Stimulated activated CD4-positive, alpha-beta T cell treated with anti-CD3 and anti-CD28 coated beads, Interleukin-12 subunit alpha, Interleukin-12 subunit beta, amount 100 ng/mL, for 24 hours (primary cell): Measurements from ENCODE around the gene RBBP4.
"Not testable (repeated sequence)": the region's sequence is repeated elsewhere in the genome, so short reads cannot be mapped to it uniquely, and the experiment has no call there.

Experiments used
- DNase-seq, 2 experiments: peaks; one replicate each; pipeline ENCODE4 v3.0.0-alpha.2; 2020; ENCODE audit warnings: low read depth in 2 of 2

RBBP4 gene

DNA sequence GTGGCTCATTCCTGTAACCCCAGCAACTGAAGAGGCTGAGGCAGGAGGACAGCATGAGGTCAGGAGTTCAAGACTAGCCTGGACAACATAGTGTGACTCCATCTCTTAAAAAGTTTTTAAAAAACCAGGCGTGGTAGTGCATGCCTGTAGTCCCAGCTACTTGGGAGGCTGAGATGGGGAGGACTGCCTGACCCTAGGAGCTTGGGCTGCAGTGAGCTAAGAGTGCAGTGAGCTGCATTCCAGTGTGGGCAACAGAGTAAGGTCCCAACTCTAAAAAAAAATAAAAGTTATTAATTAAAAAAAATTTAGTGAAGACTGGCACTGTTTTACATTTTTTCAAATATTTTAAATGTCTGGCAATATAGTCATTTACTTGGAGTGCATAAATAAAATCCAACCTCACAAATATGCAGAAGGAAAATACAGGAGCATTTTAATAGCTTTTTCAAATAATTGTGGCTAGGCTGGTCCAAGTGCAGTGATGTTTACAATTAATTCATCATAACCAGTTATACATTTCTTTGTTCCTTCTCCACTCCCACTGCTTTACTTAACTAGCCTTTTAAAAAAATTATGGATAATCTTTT lies 11.4 kb upstream of the RBBP4 start:
- DNase-seq: no peak

DNA sequence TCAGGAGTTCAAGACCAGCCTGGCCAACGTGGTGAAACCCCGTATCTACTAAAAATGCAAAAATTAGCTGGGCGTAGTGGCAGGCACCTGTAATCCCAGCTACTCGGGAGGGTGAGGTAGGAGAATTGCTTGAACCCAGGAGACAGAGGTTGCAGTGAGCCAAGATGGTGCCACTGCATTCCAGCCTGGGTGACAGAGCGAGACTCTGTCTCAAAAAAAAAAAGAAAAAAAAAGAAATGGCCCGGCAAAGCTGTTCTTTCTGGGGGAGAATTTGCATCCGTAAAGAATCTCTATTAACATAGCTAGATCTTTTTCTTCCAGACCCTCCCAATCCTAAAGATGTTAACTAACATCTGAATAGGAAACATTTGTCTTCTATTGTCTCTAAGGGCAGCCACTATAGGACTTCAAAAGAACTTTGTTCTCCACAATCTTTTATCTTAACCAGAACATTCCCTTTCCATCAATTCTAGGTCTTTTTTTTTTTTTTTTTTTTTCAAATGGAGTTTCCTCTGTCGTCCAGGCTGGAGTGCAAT lies 8.6 kb upstream of the RBBP4 start:
- not testable (repeated sequence) for DNase-seq

DNA sequence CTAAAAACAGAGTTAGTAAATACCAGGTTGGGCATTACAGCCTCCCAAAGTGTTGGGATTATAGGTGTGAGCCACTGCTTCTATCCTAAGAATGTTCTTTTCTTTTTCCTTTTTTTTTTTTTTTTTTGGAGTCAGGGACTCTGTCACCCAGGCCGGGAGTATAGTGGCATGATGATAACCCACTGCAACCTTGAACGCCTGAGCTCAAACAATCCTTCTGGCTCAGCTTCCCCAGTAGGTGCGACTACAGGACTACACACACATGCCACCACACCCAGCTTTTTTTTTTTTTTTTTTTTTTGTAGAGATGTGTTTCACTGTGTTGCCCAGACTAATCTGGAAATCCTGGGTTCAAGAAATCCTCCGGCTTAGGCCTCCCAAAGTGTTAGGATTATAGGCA lies 6.6 kb upstream of the RBBP4 start:
- DNase-seq: no peak

DNA sequence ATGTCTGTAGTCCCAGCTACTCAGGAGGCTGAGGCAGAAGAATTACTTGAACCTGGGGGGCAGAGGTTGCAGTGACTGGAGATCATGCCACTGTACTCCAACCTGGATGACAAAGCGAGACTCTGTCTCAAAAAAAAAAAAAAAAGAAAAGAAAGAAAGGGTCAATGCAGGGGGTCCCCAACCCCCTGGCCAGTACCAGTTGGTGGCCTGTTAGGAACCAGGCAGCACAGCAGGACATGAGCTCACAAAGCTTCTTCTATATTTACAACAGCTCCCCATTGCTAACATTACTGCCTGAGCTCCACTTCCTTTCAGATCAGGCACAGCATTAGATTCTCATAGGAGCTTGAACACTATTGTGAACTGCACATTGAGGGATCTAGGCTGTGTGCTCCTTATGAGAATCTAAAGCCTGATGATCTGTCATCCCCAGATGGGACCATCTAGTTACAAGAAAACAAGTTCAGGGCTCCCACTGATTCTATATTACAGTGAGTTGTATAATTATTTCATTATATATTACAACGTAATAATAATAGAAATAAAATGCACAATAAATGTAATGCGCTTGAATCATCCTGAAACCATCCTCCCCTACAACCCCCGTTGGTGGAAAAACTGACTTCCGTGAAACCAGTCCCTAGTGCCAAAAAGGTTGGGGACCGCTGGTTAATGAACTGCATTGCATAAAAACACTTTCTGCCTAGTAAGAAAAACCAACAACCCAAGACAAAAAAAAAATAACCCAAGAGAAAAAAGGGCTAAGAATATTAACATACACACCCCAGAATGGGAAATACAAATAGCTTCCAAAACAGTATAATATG lies 3.5 kb upstream of the RBBP4 start:
- no peak for DNase-seq

DNA sequence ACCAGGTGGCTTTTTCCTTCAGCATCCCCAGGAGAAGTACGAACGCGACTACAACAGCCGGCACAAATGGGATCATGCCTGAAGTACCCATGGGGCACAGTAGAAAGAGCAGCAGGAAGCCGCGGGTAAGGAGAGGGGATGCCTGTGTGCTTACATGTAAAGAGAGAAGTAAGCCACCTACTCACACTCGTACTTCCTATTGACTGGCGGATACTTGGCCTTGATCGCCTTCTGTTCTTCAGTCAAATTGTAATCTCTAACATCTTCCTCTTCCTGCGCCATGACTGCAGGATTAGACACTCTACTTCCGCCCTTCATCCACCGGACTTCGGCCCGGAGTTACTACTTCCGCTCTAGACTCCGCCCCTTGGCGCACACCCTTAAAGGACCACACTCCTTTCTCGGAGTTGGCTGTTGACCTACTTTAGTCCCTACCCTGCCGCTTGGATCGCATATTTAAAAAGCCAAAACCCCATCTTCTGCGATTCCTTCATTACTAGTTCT lies 708 bp upstream of the RBBP4 start, which contains the start of gene ZBTB8OS:
ZBTB8OS (minus strand) TSS at position 303 of the 504 bp plus-strand sequence; CDS start at position 282, 21 bp downstream.
- peak; percentile 66 to 81 for DNase-seq

DNA sequence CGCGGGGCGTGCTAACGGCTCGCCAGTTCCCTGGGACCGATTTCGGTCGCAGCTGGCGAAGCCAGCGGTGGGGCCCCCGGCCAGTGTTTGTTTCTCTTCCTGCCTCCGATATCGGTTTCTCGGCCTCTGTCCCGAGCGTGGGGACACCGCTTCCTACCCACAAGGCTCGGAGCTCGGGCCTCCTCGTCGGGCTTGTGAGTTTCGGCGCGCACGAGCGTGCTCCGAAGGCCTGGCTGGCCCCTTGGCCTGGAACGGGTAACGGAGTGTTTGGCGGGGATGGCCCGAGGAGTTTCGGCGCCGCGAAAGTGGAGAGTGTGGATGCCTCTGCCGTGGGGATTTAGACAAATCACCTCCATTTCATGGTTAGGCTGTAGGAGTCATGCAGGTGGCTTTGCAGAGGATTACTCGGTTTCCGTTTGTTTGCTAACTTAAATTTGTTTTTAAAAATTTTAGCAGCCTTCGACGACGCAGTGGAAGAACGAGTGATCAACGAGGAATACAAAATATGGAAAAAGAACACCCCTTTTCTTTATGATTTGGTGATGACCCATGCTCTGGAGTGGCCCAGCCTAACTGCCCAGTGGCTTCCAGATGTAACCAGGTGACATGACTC lies 559 bp downstream of the RBBP4 start:
- no peak for DNase-seq

DNA sequence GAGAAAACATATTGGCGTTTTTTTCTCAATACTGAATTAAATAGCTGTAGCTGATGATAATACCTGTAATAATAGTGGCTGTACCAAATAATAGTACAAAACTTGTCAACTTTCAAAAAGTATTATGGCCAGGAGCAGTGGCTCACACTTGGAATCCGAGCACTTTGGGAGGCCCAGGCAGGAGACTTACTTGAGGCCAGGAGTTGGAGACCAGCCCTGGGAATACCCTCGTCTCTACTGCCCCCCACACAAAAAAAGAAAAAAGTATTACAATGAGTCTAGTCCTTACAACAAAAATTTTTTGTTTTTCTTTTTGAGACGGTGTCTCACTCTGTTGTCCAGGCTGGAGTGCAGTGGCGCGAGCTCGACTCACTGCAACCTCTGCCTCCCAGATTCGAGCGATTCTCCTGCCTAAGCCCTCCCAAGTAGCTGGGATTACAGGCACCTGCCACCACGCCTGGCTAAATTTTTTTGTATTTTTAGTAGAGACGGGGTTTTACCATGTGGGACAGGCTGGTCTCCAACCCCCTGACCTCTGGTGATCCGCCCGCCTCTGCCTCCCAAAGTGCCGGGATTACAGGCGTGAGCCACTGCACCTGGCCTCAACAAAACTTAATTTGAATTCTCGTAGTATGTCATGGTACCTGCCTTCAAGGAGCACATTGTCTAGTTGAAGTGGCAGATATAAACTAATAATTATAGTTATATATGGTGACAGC lies 1.4 kb downstream of the RBBP4 start:
- DNase-seq: no peak

DNA sequence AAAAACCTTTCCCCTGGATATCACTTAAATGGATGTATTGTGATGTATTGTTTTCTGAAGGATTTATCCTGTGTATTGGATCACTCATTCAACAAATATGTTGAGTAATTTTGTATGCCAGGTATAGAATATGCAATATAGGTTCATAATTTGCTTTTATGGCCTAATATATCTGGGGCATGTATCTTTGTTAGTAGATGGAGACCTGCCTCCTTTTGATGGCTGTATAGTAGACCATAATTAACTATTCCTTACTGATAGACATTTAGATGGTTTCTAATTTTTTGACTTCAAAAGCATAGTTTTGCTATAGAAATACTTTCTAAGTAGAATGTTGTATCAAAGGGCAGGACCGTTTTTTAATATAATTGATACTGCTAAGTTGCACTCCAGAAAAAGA lies 8.6 kb downstream of the RBBP4 start:
- DNase-seq: no peak

DNA sequence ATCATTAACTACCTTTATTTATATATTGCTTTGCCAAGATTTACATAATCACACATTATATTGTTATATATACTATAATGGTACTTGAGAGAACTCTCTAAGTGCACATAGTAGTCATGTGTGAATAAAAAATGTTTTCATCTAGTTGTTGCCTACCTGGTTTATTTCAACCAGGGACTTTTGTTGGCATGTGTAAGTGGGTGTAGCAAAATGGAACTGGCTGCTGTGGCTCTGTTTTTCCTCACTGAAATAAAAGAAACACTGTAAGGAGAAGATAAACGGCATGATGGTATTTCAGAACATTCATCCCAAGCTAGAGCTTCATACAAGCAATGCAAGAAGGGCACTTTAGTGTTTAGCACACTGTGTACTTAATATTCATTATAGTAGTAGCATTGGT lies 14.9 kb downstream of the RBBP4 start:
- no peak for DNase-seq

DNA sequence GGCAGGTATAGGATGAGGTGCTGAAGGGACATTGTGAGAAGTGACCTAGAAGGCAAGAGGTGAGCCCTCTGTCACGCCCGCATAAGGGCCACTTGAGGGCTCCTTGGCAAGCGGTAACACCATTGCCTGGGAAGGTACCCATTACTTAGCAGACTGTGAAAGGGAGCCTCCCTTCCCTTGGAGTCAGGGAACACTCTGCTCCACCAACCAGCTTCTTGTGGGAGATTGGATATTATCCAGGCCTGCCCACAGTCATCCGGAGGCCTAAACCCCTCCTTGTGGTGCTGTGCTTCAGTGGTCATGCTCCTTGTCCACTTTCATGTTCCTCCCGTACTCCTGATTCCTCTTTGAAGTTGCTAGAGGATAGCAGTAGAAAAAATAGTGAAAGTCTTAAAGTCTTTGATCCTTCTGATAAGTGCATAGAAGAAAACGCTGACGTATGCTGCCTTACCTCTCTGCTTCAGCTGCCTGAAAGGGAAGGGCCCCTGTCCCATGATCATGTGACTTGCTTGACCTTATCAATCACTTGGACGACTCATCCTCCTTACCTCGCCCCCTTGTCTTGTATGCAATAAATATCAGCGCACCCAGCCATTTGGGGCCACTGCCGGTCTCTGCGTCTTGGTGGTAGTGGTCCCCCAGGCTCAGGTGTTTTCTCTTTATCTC lies 16.0 kb downstream of the RBBP4 start:
- no peak for DNase-seq

DNA sequence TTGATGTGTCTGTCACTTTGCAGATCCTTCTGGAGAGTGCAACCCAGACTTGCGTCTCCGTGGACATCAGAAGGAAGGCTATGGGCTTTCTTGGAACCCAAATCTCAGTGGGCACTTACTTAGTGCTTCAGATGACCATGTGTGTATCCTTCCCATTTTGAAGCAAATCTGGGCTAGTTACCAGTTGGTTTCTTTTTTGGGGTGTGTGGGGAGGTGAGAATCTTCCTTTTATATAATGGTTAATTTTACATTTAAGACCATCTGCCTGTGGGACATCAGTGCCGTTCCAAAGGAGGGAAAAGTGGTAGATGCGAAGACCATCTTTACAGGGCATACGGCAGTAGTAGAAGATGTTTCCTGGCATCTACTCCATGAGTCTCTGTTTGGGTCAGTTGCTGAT lies 17.7 kb downstream of the RBBP4 start:
- not testable (repeated sequence) for DNase-seq

DNA sequence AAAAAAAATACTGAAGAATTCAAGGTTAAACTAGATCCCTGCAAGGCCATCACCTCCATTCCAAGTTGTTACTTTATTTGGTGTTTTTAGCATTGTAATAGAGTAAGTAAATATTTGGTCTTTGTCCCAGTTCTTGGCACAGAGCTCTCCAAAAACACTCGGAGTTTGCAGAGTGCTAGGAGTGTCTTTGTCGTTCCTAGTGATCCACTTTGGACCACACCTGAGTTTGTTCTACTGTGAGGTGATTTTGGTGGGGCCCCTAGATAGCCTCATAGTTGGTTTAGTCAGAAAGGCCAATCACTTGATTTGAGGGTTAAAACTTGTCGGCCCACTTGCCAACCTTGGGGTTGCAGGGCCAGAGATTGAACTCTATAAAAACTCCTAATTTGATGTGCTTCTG lies 25.9 kb downstream of the RBBP4 start:
- DNase-seq: no peak

DNA sequence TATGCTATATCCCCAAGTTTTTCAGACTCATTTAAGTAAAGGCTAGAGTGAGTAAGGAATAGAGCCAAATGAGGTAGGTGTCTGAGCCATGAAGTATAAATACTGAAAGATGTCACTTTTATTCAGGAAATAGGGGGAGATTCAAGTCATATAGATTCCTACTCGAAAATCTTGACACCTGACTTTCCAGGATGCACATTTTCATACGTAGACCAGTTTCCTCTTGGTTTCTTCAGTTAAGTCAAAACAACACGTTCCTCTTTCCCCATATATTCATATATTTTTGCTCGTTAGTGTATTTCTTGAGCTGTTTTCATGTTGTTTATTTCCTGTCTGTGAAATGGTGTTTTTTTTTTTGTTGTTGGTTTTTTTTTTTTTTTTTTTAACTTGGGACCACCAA lies 29.0 kb downstream of the RBBP4 start:
- DNase-seq: not testable (repeated sequence)

DNA sequence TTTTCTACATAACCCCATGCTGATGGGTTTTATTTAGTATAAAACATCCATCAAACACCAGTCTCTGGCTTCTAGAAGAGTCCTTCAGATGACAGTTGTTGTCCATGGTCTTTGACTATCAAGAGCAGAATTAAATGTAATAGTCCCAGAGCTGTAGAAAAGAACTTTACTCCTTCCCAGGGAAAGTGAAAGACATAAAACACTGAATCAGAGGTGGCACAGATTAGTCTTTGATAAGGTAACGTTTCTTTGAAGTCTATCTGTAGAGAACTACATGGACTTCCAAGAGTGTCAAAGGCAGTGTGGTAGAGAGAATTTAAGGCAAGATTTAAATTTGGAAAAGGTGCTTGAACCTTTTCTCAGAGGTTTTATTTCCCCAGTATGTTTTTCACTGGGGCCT lies 29.6 kb downstream of the RBBP4 start:
- DNase-seq: no peak

DNA sequence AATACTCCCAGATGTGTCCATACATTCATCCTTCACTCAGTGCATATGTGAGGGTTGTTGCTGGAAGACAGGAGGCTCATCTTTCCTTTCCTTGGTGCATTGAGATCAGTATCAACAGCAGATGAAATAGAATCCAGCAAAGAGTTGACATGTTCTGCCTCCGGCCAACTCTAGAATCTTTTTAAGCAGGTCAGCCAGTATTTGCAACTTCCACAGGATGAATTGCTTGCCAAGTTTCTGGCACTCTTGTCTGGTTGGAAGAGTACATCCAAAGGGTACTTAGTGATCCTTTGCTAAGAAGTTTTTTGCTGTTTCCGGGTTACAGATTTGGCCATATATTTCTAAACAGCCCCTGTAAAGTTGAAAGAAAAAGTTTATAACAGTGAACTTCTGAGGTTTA lies 30.5 kb downstream of the RBBP4 start:
- DNase-seq: no peak

DNA sequence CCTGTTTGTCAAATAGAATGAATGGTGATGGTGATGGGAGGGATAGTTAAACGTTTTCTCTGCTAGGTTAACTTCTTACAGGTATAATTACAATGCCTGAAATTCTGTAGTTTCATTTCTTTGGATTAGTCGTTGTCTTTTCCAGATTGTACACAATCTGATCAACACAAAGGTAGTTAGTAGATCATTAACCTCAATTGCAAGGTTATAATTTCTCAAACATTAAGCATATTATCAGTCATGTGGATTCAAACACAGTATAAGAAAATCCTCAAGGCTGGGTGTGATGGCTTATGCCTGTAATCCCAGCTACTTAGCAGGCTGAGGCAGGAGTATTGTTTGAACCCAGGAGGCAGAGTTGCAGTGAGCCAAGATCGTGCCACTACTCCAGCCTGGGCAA lies 31.0 kb downstream of the RBBP4 start:
- DNase-seq: no peak

DNA sequence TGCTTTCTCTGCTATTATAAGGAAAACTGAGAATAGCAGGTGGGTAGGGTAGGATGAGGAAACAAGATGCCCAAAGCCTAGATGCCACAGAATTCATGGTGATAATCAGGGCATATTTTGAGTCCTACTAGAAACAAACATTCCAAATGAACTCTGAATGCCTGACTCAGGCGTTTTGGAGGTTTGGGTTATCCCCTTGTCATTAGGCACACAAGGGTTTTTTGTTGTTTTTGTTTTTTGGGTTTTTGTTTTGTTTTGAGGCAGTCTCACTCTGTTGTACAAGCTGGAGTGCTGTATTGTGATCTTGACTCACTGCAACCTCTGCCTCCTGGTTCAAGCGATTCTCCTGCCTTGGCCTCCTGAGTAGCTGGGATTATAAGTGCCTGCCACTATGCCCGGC lies 32.4 kb downstream of the RBBP4 start:
- DNase-seq: no peak

DNA sequence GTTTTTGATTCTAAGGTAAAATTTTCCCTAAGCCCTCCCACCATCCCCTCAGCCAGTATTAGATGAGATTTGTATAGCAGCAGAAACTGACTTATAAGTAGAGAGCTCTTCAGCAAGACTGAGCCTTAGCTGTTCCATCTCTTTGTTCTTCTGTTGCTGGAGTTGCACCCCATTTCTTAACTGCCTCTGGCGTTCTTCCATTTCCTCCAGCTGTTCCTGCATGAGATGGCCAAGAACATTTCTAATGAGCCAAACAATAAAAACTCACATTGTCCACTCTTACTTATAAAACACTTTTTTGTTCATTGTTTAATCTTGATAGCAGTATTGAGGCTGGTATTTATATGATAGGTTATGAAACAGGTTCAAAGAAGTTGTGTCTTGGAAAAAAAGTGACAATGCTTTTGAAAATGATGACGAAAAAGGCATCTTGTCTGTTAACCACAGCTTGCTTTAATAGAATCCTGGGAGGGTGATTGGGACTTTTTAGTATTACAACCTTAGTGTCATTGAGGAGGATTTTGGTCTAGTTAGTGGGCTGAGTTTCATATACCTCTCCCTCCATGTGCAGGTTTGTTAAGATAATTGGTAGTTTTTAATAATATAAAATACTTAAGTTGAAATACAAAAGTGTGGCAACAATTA lies 33.3 kb downstream of the RBBP4 start:
- no peak for DNase-seq

DNA sequence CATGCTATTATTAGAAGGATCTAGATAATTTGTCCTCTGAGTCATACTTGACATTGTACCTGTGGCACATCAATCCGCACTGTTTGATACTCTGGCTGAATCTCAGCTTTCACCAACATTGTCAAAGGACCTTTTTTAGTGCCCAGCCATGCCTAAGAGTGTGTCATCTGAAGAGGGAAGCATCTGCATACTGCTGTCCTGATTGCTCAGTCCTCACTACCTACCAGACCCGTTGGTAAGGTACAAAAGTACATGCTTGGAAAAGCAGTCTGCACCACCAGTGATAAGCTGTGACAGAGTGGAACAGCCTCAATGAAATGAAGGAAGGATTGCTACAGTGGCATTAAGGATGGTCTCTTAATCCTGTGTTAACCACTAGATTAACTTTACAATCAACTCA lies 34.5 kb downstream of the RBBP4 start:
- DNase-seq: no peak

DNA sequence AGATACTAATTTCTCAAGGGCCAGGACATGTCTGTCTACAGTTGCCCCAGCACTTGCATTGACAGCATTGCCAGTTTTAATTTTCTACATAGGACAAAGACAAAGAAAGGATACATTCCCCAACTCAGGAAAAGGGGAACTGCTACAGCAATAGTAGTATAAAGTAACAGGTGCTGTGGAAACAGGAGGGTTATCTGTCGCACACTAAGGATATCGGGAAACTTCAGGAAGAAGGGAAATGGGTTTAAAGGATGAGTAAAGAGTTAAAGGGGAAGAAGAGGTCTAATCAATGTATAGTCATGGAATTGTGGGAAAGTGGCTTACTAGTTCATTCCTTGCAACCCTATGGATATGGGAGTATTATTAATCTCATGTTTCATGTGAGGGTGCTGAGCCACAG lies 35.4 kb downstream of the RBBP4 start:
- DNase-seq: no peak
